T-helper 1 cell treated with Interleukin-12 subunit alpha and Interleukin-12 subunit beta and Interleukin-4 antibody, amounts not matched to agents 30 μg/mL and 1 μg/mL, for 36 hours (primary cell): ENCODE data around the gene MYT1.
"Not testable (repeated sequence)": the region's sequence is repeated elsewhere in the genome, so short reads cannot be mapped to it uniquely, and the experiment has no call there.

Experiments used
- H3K27ac Mint-ChIP-seq: one replicate; pipeline ENCODE4 v1.8.0; 2021; ENCODE audit warnings: mild to moderate bottlenecking, mixed read lengths
- H3K27me3 Mint-ChIP-seq: one replicate; pipeline ENCODE4 v1.8.0; 2021; ENCODE audit warnings: low read depth, mixed read lengths
- H3K36me3 Mint-ChIP-seq: one replicate; pipeline ENCODE4 v1.8.0; 2021; ENCODE audit warnings: low read depth, mixed read lengths
- H3K4me1 Mint-ChIP-seq: one replicate; pipeline ENCODE4 v1.8.0; 2021; ENCODE audit warnings: low read depth, mixed read lengths
- H3K4me3 Mint-ChIP-seq: one replicate; pipeline ENCODE4 v1.8.0; 2021; ENCODE audit warnings: mild to moderate bottlenecking, moderate library complexity, mixed read lengths
- H3K9me3 Mint-ChIP-seq: one replicate; pipeline ENCODE4 v1.8.0; 2021; ENCODE audit warnings: mixed read lengths

MYT1 gene

GRCh38 chr20:64264091-64264490 lies 99.8 kb downstream of the MYT1 start:
- H3K27me3 Mint-ChIP-seq: no peaks in the 10 kb centered on the region
- H3K27ac Mint-ChIP-seq: no peak overlapping the region
- H3K4me1 Mint-ChIP-seq: peaks cover 15% of the 10 kb centered on the region
- H3K36me3 Mint-ChIP-seq: peaks cover 7% of the 10 kb centered on the region
- no peaks in the 10 kb centered on the region for H3K9me3 Mint-ChIP-seq
- H3K4me3 Mint-ChIP-seq: no peak overlapping the region

- Mint-ChIP-seq H3K36me3 (peaks cover 10% of the 10 kb centered on the region), H3K4me1 (peaks cover 17% of the 10 kb centered on the region), H3K27me3 (no peaks in the 10 kb centered on the region), H3K4me3 (no peak overlapping the region), H3K9me3 (no peaks in the 10 kb centered on the region), H3K27ac (no peak overlapping the region)
Measured at GRCh38 chr20:64265201-64265600, 100.9 kb downstream of the MYT1 start.

GRCh38 chr20:64266988-64267387 lies 102.7 kb downstream of the MYT1 start:
- Mint-ChIP-seq H3K36me3 (peaks cover 10% of the 10 kb centered on the region), H3K27me3 (no peaks in the 10 kb centered on the region), H3K4me1 (peaks cover 4% of the 10 kb centered on the region), H3K4me3 (no peak overlapping the region), H3K27ac (no peak overlapping the region), H3K9me3 (no peaks in the 10 kb centered on the region)

DNA sequence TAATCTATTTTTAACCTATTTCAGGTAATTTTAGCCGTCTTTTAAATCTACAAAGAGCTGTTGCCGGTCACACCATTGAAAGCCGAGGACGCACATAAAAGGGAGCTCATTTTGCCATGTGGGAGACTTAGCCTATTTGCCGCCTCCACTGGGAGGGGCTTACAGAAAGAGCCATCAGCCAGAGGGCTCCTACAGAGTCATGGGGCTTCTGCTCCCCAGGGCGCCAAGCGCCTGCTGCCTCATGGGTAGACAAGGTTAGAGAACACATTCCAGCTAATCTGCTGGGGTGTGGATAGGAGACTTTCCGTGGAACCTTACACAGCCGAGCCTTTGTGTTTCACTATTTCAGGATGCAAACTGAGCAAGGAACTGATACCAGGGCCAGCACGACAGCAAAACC lies 103.9 kb downstream of the MYT1 start:
- Mint-ChIP-seq H3K4me1 (peaks cover 4% of the 10 kb centered on the region), H3K9me3 (no peaks in the 10 kb centered on the region), H3K27me3 (no peaks in the 10 kb centered on the region), H3K4me3 (no peak overlapping the region), H3K36me3 (peaks cover 8% of the 10 kb centered on the region), H3K27ac (no peak overlapping the region)

GRCh38 chr20:64269604-64270411 lies 105.6 kb downstream of the MYT1 start:
- Mint-ChIP-seq H3K4me3 (no peak overlapping the region), H3K27me3 (no peaks in the 10 kb centered on the region), H3K9me3 (no peaks in the 10 kb centered on the region), H3K27ac (no peak overlapping the region), H3K4me1 (peaks cover 4% of the 10 kb centered on the region), H3K36me3 (peaks cover 19% of the 10 kb centered on the region)

DNA sequence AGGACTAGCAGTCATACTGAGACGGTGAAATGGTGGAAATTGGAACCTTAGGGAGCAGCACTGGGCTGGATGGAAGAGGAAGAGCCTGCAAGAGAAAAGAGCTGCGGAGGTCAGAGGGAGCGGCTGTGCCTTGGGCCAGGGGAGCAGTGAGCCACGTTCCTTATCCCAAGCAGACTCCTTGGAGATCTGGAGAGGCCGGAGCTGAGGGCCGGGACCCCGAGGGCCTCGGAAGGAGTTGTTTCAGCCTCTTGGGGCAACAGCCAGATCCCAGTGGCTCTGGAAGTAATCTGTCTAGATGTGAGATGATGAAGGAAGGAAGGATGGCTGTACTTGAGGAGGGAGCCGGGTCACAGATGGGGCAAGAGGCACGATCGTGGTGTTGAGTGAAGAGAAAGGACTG lies 107.4 kb downstream of the MYT1 start:
- Mint-ChIP-seq H3K27me3 (no peaks in the 10 kb centered on the region), H3K4me3 (no peak overlapping the region), H3K4me1 (peaks cover 4% of the 10 kb centered on the region), H3K36me3 (peaks cover 19% of the 10 kb centered on the region), H3K9me3 (no peaks in the 10 kb centered on the region), H3K27ac (no peak overlapping the region)

DNA sequence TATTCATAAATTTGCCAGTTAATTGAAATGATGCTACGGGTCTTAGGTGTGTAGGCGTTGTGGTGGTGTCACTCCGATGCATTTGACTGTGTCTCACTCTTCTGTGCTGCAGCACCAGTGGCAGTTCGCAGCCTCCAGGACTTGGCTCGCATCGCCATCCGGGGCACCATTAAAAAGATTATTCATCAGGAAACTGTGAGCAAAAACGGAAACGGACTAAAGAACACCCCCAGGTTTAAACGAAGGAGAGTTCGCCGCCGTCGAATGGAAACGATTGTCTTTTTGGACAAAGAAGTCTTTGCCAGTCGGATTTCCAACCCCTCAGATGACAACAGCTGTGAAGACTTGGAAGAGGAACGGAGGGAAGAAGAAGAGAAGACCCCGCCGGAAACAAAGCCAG lies 108.9 kb downstream of the MYT1 start:
- Mint-ChIP-seq H3K4me1 (peaks cover 4% of the 10 kb centered on the region), H3K9me3 (no peaks in the 10 kb centered on the region), H3K27ac (no peak overlapping the region), H3K4me3 (no peak overlapping the region), H3K27me3 (no peaks in the 10 kb centered on the region), H3K36me3 (peaks cover 19% of the 10 kb centered on the region)

DNA sequence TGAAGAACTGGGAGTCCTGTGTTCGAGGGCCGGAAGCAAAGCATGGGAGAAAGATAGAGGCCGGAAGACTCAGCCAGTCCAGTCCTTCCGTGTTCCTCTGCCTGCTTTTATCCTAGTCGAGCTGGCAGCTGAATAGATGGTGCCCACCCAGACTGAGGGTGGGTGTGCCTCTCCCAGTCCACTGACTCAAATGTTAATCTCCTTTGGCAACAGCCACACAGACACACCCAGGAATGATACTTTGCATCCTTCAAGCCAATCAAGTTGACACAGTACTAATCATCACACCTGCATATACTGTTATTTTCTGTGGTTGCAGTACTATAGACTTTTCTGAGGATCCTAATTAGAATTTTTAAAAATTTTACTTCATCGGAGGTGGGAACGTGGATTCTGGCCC lies 112.6 kb downstream of the MYT1 start:
- H3K36me3 Mint-ChIP-seq: peaks cover 13% of the 10 kb centered on the region
- H3K27me3 Mint-ChIP-seq: no peaks in the 10 kb centered on the region
- H3K4me1 Mint-ChIP-seq: peaks cover 4% of the 10 kb centered on the region
- H3K4me3 Mint-ChIP-seq: no peak overlapping the region
- H3K27ac Mint-ChIP-seq: no peak overlapping the region
- H3K9me3 Mint-ChIP-seq: no peaks in the 10 kb centered on the region

GRCh38 chr20:64277571-64278316 lies 113.5 kb downstream of the MYT1 start:
- Mint-ChIP-seq H3K4me1 (peaks cover 5% of the 10 kb centered on the region), H3K27me3 (no peaks in the 10 kb centered on the region), H3K4me3 (no peak overlapping the region), H3K9me3 (no peaks in the 10 kb centered on the region), H3K27ac (no peak overlapping the region), H3K36me3 (peaks cover 12% of the 10 kb centered on the region)

GRCh38 chr20:64278317-64278681 lies 114.0 kb downstream of the MYT1 start:
- H3K27ac Mint-ChIP-seq: no peak overlapping the region
- no peaks in the 10 kb centered on the region for H3K27me3 Mint-ChIP-seq
- H3K4me1 Mint-ChIP-seq: peaks cover 5% of the 10 kb centered on the region
- H3K4me3 Mint-ChIP-seq: no peak overlapping the region
- H3K9me3 Mint-ChIP-seq: no peaks in the 10 kb centered on the region
- H3K36me3 Mint-ChIP-seq: peaks cover 10% of the 10 kb centered on the region

DNA sequence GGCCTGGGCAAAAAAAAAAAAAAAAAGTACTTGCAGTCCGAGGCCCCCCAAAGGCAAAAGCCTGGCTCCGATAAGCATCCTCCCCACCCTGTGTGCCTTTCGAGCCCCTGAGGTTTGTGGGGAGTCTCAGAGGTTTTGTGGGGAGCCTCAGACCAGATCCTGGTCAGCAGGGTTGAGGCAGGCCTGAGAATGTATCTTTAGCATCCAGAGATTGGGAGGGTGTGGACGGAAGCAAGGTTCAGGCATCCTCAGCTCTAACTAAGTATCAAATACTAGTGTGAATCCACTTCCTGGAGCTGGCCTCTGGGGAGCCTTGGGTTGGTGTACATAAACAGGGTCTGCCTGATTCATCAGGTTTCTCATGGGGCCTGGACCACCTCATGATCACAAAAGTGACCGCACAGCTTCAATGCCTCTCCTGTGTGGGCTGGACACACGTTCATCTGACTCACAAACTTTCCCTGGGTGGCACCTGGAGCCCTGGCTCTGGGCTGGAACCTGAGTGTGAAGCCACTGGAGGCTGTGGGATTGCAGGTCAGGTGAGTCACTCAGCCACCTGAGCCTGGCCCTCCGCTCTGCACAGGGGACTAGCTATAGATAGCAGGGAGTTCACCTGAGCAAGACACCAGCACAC lies 115.7 kb downstream of the MYT1 start:
- no peak overlapping the region for H3K27ac Mint-ChIP-seq
- peaks cover 5% of the 10 kb centered on the region for H3K4me1 Mint-ChIP-seq
- H3K9me3 Mint-ChIP-seq: peaks cover 5% of the 10 kb centered on the region
- no peaks in the 10 kb centered on the region for H3K36me3 Mint-ChIP-seq
- peaks cover 7% of the 10 kb centered on the region for H3K27me3 Mint-ChIP-seq
- no peak overlapping the region for H3K4me3 Mint-ChIP-seq

GRCh38 chr20:64280460-64280843 lies 116.2 kb downstream of the MYT1 start:
- peaks cover 5% of the 10 kb centered on the region for H3K4me1 Mint-ChIP-seq
- H3K4me3 Mint-ChIP-seq: no peak overlapping the region
- H3K27me3 Mint-ChIP-seq: peaks cover 7% of the 10 kb centered on the region
- H3K27ac Mint-ChIP-seq: no peak overlapping the region
- peaks cover 5% of the 10 kb centered on the region for H3K9me3 Mint-ChIP-seq
- no peaks in the 10 kb centered on the region for H3K36me3 Mint-ChIP-seq

GRCh38 chr20:64283646-64284045 lies 119.4 kb downstream of the MYT1 start:
- H3K9me3 Mint-ChIP-seq: peaks cover 5% of the 10 kb centered on the region
- no peak overlapping the region for H3K4me3 Mint-ChIP-seq
- peaks cover 7% of the 10 kb centered on the region for H3K27me3 Mint-ChIP-seq
- H3K36me3 Mint-ChIP-seq: no peaks in the 10 kb centered on the region
- no peak overlapping the region for H3K27ac Mint-ChIP-seq
- H3K4me1 Mint-ChIP-seq: peaks cover 5% of the 10 kb centered on the region

GRCh38 chr20:64285579-64286446 lies 121.6 kb downstream of the MYT1 start:
- not testable (repeated sequence) for H3K4me3 Mint-ChIP-seq, H3K36me3 Mint-ChIP-seq, H3K9me3 Mint-ChIP-seq, H3K4me1 Mint-ChIP-seq, H3K27me3 Mint-ChIP-seq, H3K27ac Mint-ChIP-seq
